Medulla oblongata (tissue), 1 donor: ENCODE results near the gene ADCY5.

ENCODE experiments used
- DNase-seq: peaks from one replicate; pipeline ENCODE4 v3.0.0-alpha.2; 2015; ENCODE audit errors: extremely low spot score

ADCY5 gene

GRCh38 chr3:123286308-123287023, 162.4 kb downstream of the ADCY5 start:
- DNase-seq: peak; percentile 28

- no peak for DNase-seq
Observed at GRCh38 chr3:123285931-123286307, 163.0 kb downstream of the ADCY5 start.

- DNase-seq: no peak
Observed at GRCh38 chr3:123285479-123285878, 163.4 kb downstream of the ADCY5 start.

GRCh38 chr3:123285066-123285465, 163.8 kb downstream of the ADCY5 start:
- DNase-seq: no peak

GRCh38 chr3:123284399-123285010, 164.4 kb downstream of the ADCY5 start:
- no peak for DNase-seq

GRCh38 chr3:123283657-123284398, 165.1 kb downstream of the ADCY5 start:
- DNase-seq: no peak

- DNase-seq: no peak
Observed at GRCh38 chr3:123283074-123283473, 165.8 kb downstream of the ADCY5 start.

- no peak for DNase-seq
Observed at GRCh38 chr3:123282461-123282860, 166.4 kb downstream of the ADCY5 start.

- DNase-seq: no peak
Observed at GRCh38 chr3:123281929-123282328, 167.0 kb downstream of the ADCY5 start.

GRCh38 chr3:123281406-123281805, 167.5 kb downstream of the ADCY5 start:
- DNase-seq: no peak

GRCh38 chr3:123279121-123279520, 169.8 kb downstream of the ADCY5 start:
- no peak for DNase-seq

GRCh38 chr3:123278446-123278845, 170.4 kb downstream of the ADCY5 start:
- DNase-seq: no peak

- no peak for DNase-seq
Observed at GRCh38 chr3:123277106-123277505, 171.8 kb downstream of the ADCY5 start.

GRCh38 chr3:123276346-123277006, 172.4 kb downstream of the ADCY5 start:
- DNase-seq: no peak

- no peak for DNase-seq
Observed at GRCh38 chr3:123275691-123276090, 173.2 kb downstream of the ADCY5 start.

GRCh38 chr3:123272547-123272946, 176.3 kb downstream of the ADCY5 start:
- DNase-seq: no peak

GRCh38 chr3:123271466-123272159, 177.3 kb downstream of the ADCY5 start:
- DNase-seq: no peak

- no peak for DNase-seq
Observed at GRCh38 chr3:123270818-123271217, 178.1 kb downstream of the ADCY5 start.

GRCh38 chr3:123267821-123268220, 181.1 kb downstream of the ADCY5 start:
- DNase-seq: no peak

- DNase-seq: no peak
Observed at GRCh38 chr3:123263941-123264340, 184.9 kb downstream of the ADCY5 start.

GRCh38 chr3:123262868-123263267, 186.0 kb downstream of the ADCY5 start:
- DNase-seq: no peak

GRCh38 chr3:123262226-123262625, 186.7 kb downstream of the ADCY5 start:
- DNase-seq: no peak
